ENCODE results near the gene TRIM66. TPM values are rescaled to one million over a fixed set of nuclear protein-coding genes. Genes with fewer than 3 reads are reported as not detected.

Gene TRIM66
- total RNA-seq, 2 experiments from 2014 or later: 4.4 to 19.0 TPM

GRCh38 chr11:8713760-8714454 lies 31.4 kb upstream of the TRIM66 start:
- Histone ChIP-seq H3K9me3 (ENCODE audit: low read length) (no peaks in the 10 kb centered on the region), H2AFZ (ENCODE audit: low read length) (no peak overlapping the region), H3K79me2 (ENCODE audit: insufficient read depth, low read depth, low read length) (no peaks in the 10 kb centered on the region), H3K4me2 (ENCODE audit: low read length) (no peak overlapping the region), H3K9me2 (ENCODE audit: insufficient read depth, low read length) (no peaks in the 10 kb centered on the region), H3K27ac (ENCODE audit: low read depth, low read length, poor library complexity, severe bottlenecking) (no peak overlapping the region), H3K36me3 (ENCODE audit: insufficient read depth, low read length) (no peaks in the 10 kb centered on the region), H3K4me3 (ENCODE audit: low read depth, low read length, poor library complexity, severe bottlenecking) (no peak overlapping the region), H3K4me1 (ENCODE audit: insufficient read depth, low read length, poor library complexity, severe bottlenecking) (no peaks in the 10 kb centered on the region), H4K20me1 (ENCODE audit: insufficient read depth, low read length) (no peaks in the 10 kb centered on the region)
- intact Hi-C loops (cut with micrococcal nuclease; ENCODE audit: unreplicated experiment): no loop called here
- CTCF ChIA-PET (ENCODE audit: unreplicated experiment): no interaction called here
- TF ChIP-seq CTCF (conservative IDR thresholded peaks at IDR 0.05; ENCODE audit: low read length) (no peak), EZH2phosphoT487 (IDR thresholded peaks at IDR 0.05; ENCODE audit: borderline replicate concordance, low read depth, low read length) (no peak)
- POLR2A ChIA-PET: interaction anchor here (0.7 kb wide), 1 partner anchor 138 kb away, joined by 5 read pairs; no protein-coding TSS in a partner anchor
- DNase-seq (ENCODE audit: low spot score): no peak
- no TSS peak for BruUV-seq (replicated peaks)

GRCh38 chr11:8712506-8712905 lies 30.0 kb upstream of the TRIM66 start:
- H3K4me3 ChIP-seq (ENCODE audit: low read depth, low read length, poor library complexity, severe bottlenecking): no peak overlapping the region
- no peak overlapping the region for H3K27ac ChIP-seq (ENCODE audit: low read depth, low read length, poor library complexity, severe bottlenecking)
- H2AFZ ChIP-seq (ENCODE audit: low read length): no peak overlapping the region
- POLR2A ChIA-PET: interaction anchor here (0.6 to 0.9 kb wide), 3 partner anchors 20 to 1097 kb away, joined by 3 to 4 read pairs (median 3); no protein-coding TSS in a partner anchor
- H3K4me2 ChIP-seq (ENCODE audit: low read length): no peak overlapping the region
- CTCF ChIA-PET (ENCODE audit: unreplicated experiment): no interaction called here
- DNase-seq (ENCODE audit: low spot score): no peak
- no TSS peak for BruUV-seq (replicated peaks)
- no peaks in the 10 kb centered on the region for H3K9me2 ChIP-seq (ENCODE audit: insufficient read depth, low read length)
- H3K4me1 ChIP-seq (ENCODE audit: insufficient read depth, low read length, poor library complexity, severe bottlenecking): no peaks in the 10 kb centered on the region
- H3K9me3 ChIP-seq (ENCODE audit: low read length): no peaks in the 10 kb centered on the region
- no peaks in the 10 kb centered on the region for H4K20me1 ChIP-seq (ENCODE audit: insufficient read depth, low read length)
- intact Hi-C loops (cut with micrococcal nuclease; ENCODE audit: unreplicated experiment): no loop called here
- no peaks in the 10 kb centered on the region for H3K36me3 ChIP-seq (ENCODE audit: insufficient read depth, low read length)
- no peaks in the 10 kb centered on the region for H3K79me2 ChIP-seq (ENCODE audit: insufficient read depth, low read depth, low read length)
- TF ChIP-seq EZH2phosphoT487 (IDR thresholded peaks at IDR 0.05; ENCODE audit: borderline replicate concordance, low read depth, low read length) (no peak), CTCF (conservative IDR thresholded peaks at IDR 0.05; ENCODE audit: low read length) (no peak)

- no peaks in the 10 kb centered on the region for H3K36me3 ChIP-seq (ENCODE audit: insufficient read depth, low read length)
- CTCF ChIA-PET (ENCODE audit: unreplicated experiment): no interaction called here
- no peaks in the 10 kb centered on the region for H3K9me3 ChIP-seq (ENCODE audit: low read length)
- H3K27ac ChIP-seq (ENCODE audit: low read depth, low read length, poor library complexity, severe bottlenecking): no peak overlapping the region
- POLR2A ChIA-PET: interaction anchor here (0.6 to 0.9 kb wide), 2 partner anchors 21 to 1097 kb away, joined by 3 to 4 read pairs; no protein-coding TSS in a partner anchor
- TF ChIP-seq CTCF (conservative IDR thresholded peaks at IDR 0.05; ENCODE audit: low read length): no peak
- TF ChIP-seq EZH2phosphoT487 (IDR thresholded peaks at IDR 0.05; ENCODE audit: borderline replicate concordance, low read depth, low read length): no peak
- no peak overlapping the region for H3K4me3 ChIP-seq (ENCODE audit: low read depth, low read length, poor library complexity, severe bottlenecking)
- BruUV-seq (replicated peaks): no TSS peak
- no peak for DNase-seq (ENCODE audit: low spot score)
- no peaks in the 10 kb centered on the region for H3K9me2 ChIP-seq (ENCODE audit: insufficient read depth, low read length)
- no peaks in the 10 kb centered on the region for H3K79me2 ChIP-seq (ENCODE audit: insufficient read depth, low read depth, low read length)
- H4K20me1 ChIP-seq (ENCODE audit: insufficient read depth, low read length): no peaks in the 10 kb centered on the region
- intact Hi-C loops (cut with micrococcal nuclease; ENCODE audit: unreplicated experiment): no loop called here
- no peak overlapping the region for H2AFZ ChIP-seq (ENCODE audit: low read length)
- no peaks in the 10 kb centered on the region for H3K4me1 ChIP-seq (ENCODE audit: insufficient read depth, low read length, poor library complexity, severe bottlenecking)
- no peak overlapping the region for H3K4me2 ChIP-seq (ENCODE audit: low read length)
These were observed 29.5 kb upstream of the TRIM66 start for GRCh38 chr11:8711895-8712442.
